Neural progenitor cell (in vitro differentiated cells): Measurements from ENCODE around the gene RPS6KB1. TPM values are rescaled to one million over a fixed set of nuclear protein-coding genes. Genes with fewer than 3 reads are reported as not detected.

ENCODE experiments used
- DNase-seq: peaks from one replicate; pipeline ENCODE4 v3.0.0-alpha.2; 2016; ENCODE audit warnings: low spot score
- H2AFZ ChIP-seq: fragments of 200-600 bp; sonication (generic); replicated peaks from 2 replicates; pipeline ENCODE4 v1.6.1; 2016; ENCODE audit warnings: antibody characterized with exemption
- H3F3A ChIP-seq: fragments of 200-600 bp; sonication (generic); 2 replicates; pipeline ENCODE4 v1.6.1; 2016; ENCODE audit warnings: antibody characterized with exemption, low read depth
- H3K27ac ChIP-seq: fragments of 200-600 bp; sonication (generic); 2 replicates; pipeline ENCODE4 v1.5.1; 2016; ENCODE audit warnings: mild to moderate bottlenecking
- H3K27me3 ChIP-seq: fragments of 200-600 bp; sonication (generic); 2 replicates; pipeline ENCODE4 v1.6.1; 2016; ENCODE audit warnings: mild to moderate bottlenecking, moderate library complexity
- H3K36me3 ChIP-seq: fragments of 200-600 bp; sonication (generic); 2 replicates; pipeline ENCODE4 v1.5.1; 2016
- H3K4me1 ChIP-seq: fragments of 200-600 bp; sonication (generic); 2 replicates; pipeline ENCODE4 v1.6.1; 2016; ENCODE audit warnings: mixed run types
- H3K4me2 ChIP-seq: fragments of 200-600 bp; sonication (generic); 2 replicates; pipeline ENCODE4 v1.6.1; 2016
- H3K4me3 ChIP-seq: fragments of 200-600 bp; sonication (generic); 2 replicates; pipeline ENCODE4 v1.5.1; 2016
- H3K79me2 ChIP-seq: fragments of 200-600 bp; sonication (generic); 2 replicates; pipeline ENCODE4 v1.6.1; 2016; ENCODE audit warnings: low read depth
- H3K9ac ChIP-seq: fragments of 200-600 bp; sonication (generic); 2 replicates; pipeline ENCODE4 v1.6.1; 2016
- H3K9me3 ChIP-seq: fragments of 200-600 bp; sonication (generic); 2 replicates; pipeline ENCODE4 v1.5.1; 2016; ENCODE audit warnings: low read depth
- H4K20me1 ChIP-seq: fragments of 200-600 bp; sonication (generic); 2 replicates; pipeline ENCODE4 v1.6.1; 2016; ENCODE audit warnings: low read depth
- H3K27ac Mint-ChIP-seq: 3 replicates; pipeline ENCODE4 v1.8.0; 2021; ENCODE audit warnings: mixed read lengths
- H3K27me3 Mint-ChIP-seq: 2 replicates; pipeline ENCODE4 v1.8.0; 2022; ENCODE audit warnings: low read depth, mild to moderate bottlenecking, inconsistent platforms, moderate library complexity, mixed read lengths; ENCODE audit not compliant: insufficient read depth
- H3K36me3 Mint-ChIP-seq: 3 replicates; pipeline ENCODE4 v1.8.0; 2021; ENCODE audit warnings: mixed read lengths
- H3K4me1 Mint-ChIP-seq: 3 replicates; pipeline ENCODE4 v1.8.0; 2021; ENCODE audit warnings: mixed read lengths
- H3K4me3 Mint-ChIP-seq: 3 replicates; pipeline ENCODE4 v1.8.0; 2021; ENCODE audit warnings: mild to moderate bottlenecking, moderate library complexity, mixed read lengths
- H3K9me3 Mint-ChIP-seq: 3 replicates; pipeline ENCODE4 v1.8.0; 2020; ENCODE audit warnings: mixed read lengths
- CTCF ChIP-seq: fragments of 200-600 bp; sonication (generic); IDR thresholded peaks from 2 replicates; pipeline ENCODE4 v1.5.1; 2017; ENCODE audit warnings: antibody characterized with exemption, mild to moderate bottlenecking
- EZH2 ChIP-seq: fragments of 200-600 bp; sonication (generic); IDR thresholded peaks from 2 replicates; pipeline ENCODE4 v1.6.1; 2017; ENCODE audit warnings: antibody characterized with exemption, mild to moderate bottlenecking, moderate library complexity
- EZH2phosphoT487 ChIP-seq: fragments of 200-600 bp; sonication (generic); IDR thresholded peaks from 2 replicates; pipeline ENCODE4 v1.6.1; 2017; ENCODE audit warnings: antibody characterized with exemption
- total RNA-seq: library from RNA; depleted of rRNA; stranded (reverse); fragments of >200 nt; gene quantifications from 2 replicates; pipeline ENCODE4 v1.2.3, GENCODE V29; 2015; ENCODE audit warnings: low replicate concordance

Gene RPS6KB1
- total RNA-seq, 1 donor from 2014 or later = 18.7 TPM

GRCh38 chr17:59859444-59860025, 33.4 kb upstream of the RPS6KB1 start:
- no peak for DNase-seq
- no peak for TF ChIP-seq EZH2phosphoT487
- no peak for TF ChIP-seq CTCF
- TF ChIP-seq EZH2 = no peak
- no peak overlapping the region for H3K27ac ChIP-seq
- H3K79me2 ChIP-seq = no peaks in the 10 kb centered on the region
- H3K4me1 Mint-ChIP-seq = no peaks in the 10 kb centered on the region
- no peaks in the 10 kb centered on the region for H3K27me3 ChIP-seq
- no peaks in the 10 kb centered on the region for H3K4me1 ChIP-seq
- H4K20me1 ChIP-seq = no peaks in the 10 kb centered on the region
- no peak overlapping the region for H2AFZ ChIP-seq
- peaks cover 10% of the 10 kb centered on the region for H3K36me3 Mint-ChIP-seq
- H3K4me3 ChIP-seq = no peak overlapping the region
- no peaks in the 10 kb centered on the region for H3F3A ChIP-seq
- no peaks in the 10 kb centered on the region for H3K27me3 Mint-ChIP-seq
- H3K27ac Mint-ChIP-seq = no peak overlapping the region
- no peak overlapping the region for H3K4me3 Mint-ChIP-seq
- H3K36me3 ChIP-seq = no peaks in the 10 kb centered on the region
- H3K4me2 ChIP-seq = no peak overlapping the region
- H3K9ac ChIP-seq = no peak overlapping the region
- no peaks in the 10 kb centered on the region for H3K9me3 Mint-ChIP-seq
- no peaks in the 10 kb centered on the region for H3K9me3 ChIP-seq

- H3K27me3 Mint-ChIP-seq = no peaks in the 10 kb centered on the region
- no peaks in the 10 kb centered on the region for H3K9me3 Mint-ChIP-seq
Measured at GRCh38 chr17:59863616-59864015, 29.3 kb upstream of the RPS6KB1 start.

GRCh38 chr17:59869941-59870218, 23.0 kb upstream of the RPS6KB1 start:
- Mint-ChIP-seq H3K27me3 (no peaks in the 10 kb centered on the region), H3K4me1 (no peaks in the 10 kb centered on the region), H3K9me3 (no peaks in the 10 kb centered on the region), H3K36me3 (peaks cover 9% of the 10 kb centered on the region), H3K4me3 (no peak overlapping the region), H3K27ac (no peak overlapping the region)
- TF ChIP-seq EZH2 = no peak
- no peak for TF ChIP-seq CTCF
- no peak for TF ChIP-seq EZH2phosphoT487
- no peak overlapping the region for H3K9ac ChIP-seq
- no peaks in the 10 kb centered on the region for H3F3A ChIP-seq
- H3K36me3 ChIP-seq = no peaks in the 10 kb centered on the region
- H3K27me3 ChIP-seq = no peaks in the 10 kb centered on the region
- no peak overlapping the region for H3K4me2 ChIP-seq
- H4K20me1 ChIP-seq = no peaks in the 10 kb centered on the region
- H3K4me3 ChIP-seq = no peak overlapping the region
- H3K4me1 ChIP-seq = no peaks in the 10 kb centered on the region
- no peak overlapping the region for H2AFZ ChIP-seq
- no peak overlapping the region for H3K27ac ChIP-seq
- no peaks in the 10 kb centered on the region for H3K9me3 ChIP-seq
- H3K79me2 ChIP-seq = no peaks in the 10 kb centered on the region
- DNase-seq = no peak

More at GRCh38 chr17:59863616-59864015, 29.3 kb upstream of the RPS6KB1 start:
- Histone ChIP-seq H3K27ac (no peak overlapping the region), H3K9me3 (no peaks in the 10 kb centered on the region), H3K36me3 (no peaks in the 10 kb centered on the region), H2AFZ (no peak overlapping the region), H3K4me3 (no peak overlapping the region), H3K27me3 (no peaks in the 10 kb centered on the region), H4K20me1 (no peaks in the 10 kb centered on the region), H3F3A (no peaks in the 10 kb centered on the region), H3K4me2 (no peak overlapping the region), H3K79me2 (no peaks in the 10 kb centered on the region), H3K4me1 (no peaks in the 10 kb centered on the region), H3K9ac (no peak overlapping the region)
- Mint-ChIP-seq H3K4me3 (no peak overlapping the region), H3K27ac (no peak overlapping the region), H3K36me3 (peaks cover 13% of the 10 kb centered on the region), H3K4me1 (no peaks in the 10 kb centered on the region)
- DNase-seq = no peak
- TF ChIP-seq EZH2 (no peak), CTCF (no peak)
